ENCODE data around the gene CASKIN1.

CASKIN1 gene

DNA sequence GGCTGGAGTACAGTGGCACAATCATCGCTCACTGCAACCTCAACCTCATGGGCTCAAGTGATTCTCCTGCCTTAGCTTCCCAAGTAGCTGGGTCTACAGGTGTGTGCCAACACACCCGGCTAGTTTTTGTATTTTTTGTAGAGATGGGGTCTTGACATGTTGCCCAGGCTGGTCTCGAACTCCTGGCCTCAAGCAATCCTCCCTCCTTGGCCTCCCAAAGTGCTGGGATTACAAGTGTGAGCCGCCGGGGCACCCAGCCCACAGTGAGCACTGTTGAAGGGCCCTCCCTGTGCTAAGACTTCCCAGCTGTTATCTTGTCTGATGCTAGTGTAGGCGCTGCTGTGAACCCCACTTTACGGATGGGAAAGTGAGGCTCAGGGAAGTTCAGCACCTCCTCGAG lies 8.0 kb downstream of the CASKIN1 start:
- peaks cover 7% of the 10 kb centered on the region for H3K27me3 Mint-ChIP-seq (ENCODE audit: low read depth, poor library complexity)
- no peaks in the 10 kb centered on the region for H3K9me3 Mint-ChIP-seq
- TF ChIP-seq, protein P1, sequence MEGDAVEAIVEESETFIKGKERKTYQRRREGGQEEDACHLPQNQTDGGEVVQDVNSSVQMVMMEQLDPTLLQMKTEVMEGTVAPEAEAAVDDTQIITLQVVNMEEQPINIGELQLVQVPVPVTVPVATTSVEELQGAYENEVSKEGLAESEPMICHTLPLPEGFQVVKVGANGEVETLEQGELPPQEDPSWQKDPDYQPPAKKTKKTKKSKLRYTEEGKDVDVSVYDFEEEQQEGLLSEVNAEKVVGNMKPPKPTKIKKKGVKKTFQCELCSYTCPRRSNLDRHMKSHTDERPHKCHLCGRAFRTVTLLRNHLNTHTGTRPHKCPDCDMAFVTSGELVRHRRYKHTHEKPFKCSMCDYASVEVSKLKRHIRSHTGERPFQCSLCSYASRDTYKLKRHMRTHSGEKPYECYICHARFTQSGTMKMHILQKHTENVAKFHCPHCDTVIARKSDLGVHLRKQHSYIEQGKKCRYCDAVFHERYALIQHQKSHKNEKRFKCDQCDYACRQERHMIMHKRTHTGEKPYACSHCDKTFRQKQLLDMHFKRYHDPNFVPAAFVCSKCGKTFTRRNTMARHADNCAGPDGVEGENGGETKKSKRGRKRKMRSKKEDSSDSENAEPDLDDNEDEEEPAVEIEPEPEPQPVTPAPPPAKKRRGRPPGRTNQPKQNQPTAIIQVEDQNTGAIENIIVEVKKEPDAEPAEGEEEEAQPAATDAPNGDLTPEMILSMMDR (IDR thresholded peaks at IDR 0.05): no peak
- no peak overlapping the region for H3K27ac Mint-ChIP-seq
- no peak for DNase-seq
- no peaks in the 10 kb centered on the region for H3K36me3 Mint-ChIP-seq (ENCODE audit: low read depth)
- H3K4me1 Mint-ChIP-seq: peaks cover 13% of the 10 kb centered on the region
- H3K4me3 Mint-ChIP-seq: no peak overlapping the region

DNA sequence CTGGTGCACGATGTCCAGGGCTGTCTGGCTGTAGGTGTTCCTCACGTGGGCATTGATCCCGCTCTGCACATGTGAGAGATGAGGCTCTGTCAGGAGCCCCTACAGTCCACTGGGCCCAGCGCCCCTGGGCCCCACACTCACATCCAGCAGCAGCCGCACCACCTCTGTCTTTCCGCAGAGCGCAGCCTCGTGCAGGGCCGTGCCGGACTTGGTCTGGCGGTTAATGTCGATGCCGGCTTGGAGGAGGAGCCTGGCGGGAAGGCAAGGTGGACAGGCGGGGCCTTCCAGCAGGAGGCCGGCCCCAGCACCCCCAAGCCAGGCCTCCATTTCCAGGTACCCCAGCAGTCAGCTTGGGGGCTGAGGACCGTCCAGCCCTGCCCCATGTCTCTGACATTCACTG lies 9.2 kb downstream of the CASKIN1 start:
- no peak for DNase-seq
- Mint-ChIP-seq H3K36me3 (ENCODE audit: low read depth) (peaks cover 3% of the 10 kb centered on the region), H3K4me1 (peaks cover 8% of the 10 kb centered on the region), H3K4me3 (no peak overlapping the region), H3K27ac (no peak overlapping the region), H3K9me3 (no peaks in the 10 kb centered on the region), H3K27me3 (ENCODE audit: low read depth, poor library complexity) (no peaks in the 10 kb centered on the region)
- TF ChIP-seq, protein P1 (IDR thresholded peaks at IDR 0.05): no peak

DNA sequence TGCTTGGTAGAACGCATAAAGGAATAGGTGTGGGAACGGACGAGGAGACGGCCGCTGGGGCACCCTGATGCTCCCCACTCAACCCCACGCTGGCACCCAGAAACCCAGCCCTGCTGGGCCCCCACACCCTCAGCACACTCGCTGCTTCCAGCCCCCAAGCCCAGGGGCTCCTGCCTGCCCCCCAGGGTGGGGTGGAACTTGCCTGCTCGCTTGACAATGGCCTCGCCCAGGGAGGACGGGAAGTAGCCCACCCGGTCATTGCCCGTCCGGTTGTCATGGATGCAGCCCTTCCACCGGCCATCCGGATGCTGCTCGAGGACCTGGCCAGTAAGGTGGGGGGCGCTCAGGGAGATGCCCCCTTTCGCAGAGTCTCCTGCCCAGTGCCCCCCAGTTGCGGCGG lies 9.9 kb downstream of the CASKIN1 start:
- no peak overlapping the region for H3K27ac Mint-ChIP-seq
- TF ChIP-seq, protein P1 (IDR thresholded peaks at IDR 0.05): no peak
- DNase-seq: no peak

DNA sequence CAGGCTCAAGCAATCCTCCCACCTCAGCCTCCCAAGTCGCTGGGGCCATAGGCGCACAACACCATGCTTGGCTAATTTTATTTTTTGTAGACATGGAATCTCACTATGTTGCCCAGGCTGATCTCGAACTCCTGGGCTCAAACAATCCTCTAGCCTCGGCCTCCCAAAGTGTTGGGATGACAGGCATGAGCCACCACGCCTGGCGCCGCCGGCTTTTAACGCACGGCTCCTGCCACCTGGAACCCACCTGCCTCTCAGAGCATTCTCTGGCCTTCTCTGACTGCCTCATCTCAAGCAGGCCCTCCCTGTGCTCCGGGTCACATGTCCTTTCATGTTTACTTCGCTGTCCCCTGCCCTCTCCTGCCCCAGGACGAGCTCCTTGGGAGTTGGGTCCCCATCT lies 10.3 kb downstream of the CASKIN1 start:
- Mint-ChIP-seq H3K4me3 (no peak overlapping the region), H3K9me3 (no peaks in the 10 kb centered on the region), H3K27ac (no peak overlapping the region), H3K4me1 (peaks cover 8% of the 10 kb centered on the region), H3K36me3 (ENCODE audit: low read depth) (peaks cover 9% of the 10 kb centered on the region), H3K27me3 (ENCODE audit: low read depth, poor library complexity) (peaks cover 3% of the 10 kb centered on the region)
- TF ChIP-seq, protein P1 (IDR thresholded peaks at IDR 0.05): no peak
- DNase-seq: no peak

More for the DNA sequence above, 9.9 kb downstream of the CASKIN1 start:
- no peak overlapping the region for H3K4me3 Mint-ChIP-seq
- H3K27me3 Mint-ChIP-seq (ENCODE audit: low read depth, poor library complexity): no peaks in the 10 kb centered on the region
- peaks cover 8% of the 10 kb centered on the region for H3K4me1 Mint-ChIP-seq
- H3K9me3 Mint-ChIP-seq: no peaks in the 10 kb centered on the region
- peaks cover 9% of the 10 kb centered on the region for H3K36me3 Mint-ChIP-seq (ENCODE audit: low read depth)

DNA sequence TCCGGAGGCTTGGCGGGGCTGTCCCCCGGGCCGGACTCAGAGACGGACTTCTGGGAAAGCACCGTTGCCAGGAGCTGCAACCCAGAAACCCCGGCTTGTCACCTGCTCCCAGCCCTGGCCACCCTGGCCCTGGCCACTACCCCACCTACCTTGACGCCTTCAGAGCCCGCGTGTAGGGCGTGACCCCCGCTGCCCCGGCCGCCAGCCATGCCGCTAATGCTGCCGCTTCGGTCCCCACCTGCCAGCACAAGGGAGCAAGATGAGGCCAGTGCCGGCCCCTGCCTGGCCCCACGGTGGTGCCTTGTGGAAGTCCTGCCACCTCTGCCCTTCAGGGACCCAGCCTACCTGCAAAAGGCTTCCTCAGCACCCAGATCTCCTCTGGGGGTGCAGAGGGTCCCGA lies 11.4 kb downstream of the CASKIN1 start:
- peaks cover 9% of the 10 kb centered on the region for H3K36me3 Mint-ChIP-seq (ENCODE audit: low read depth)

DNA sequence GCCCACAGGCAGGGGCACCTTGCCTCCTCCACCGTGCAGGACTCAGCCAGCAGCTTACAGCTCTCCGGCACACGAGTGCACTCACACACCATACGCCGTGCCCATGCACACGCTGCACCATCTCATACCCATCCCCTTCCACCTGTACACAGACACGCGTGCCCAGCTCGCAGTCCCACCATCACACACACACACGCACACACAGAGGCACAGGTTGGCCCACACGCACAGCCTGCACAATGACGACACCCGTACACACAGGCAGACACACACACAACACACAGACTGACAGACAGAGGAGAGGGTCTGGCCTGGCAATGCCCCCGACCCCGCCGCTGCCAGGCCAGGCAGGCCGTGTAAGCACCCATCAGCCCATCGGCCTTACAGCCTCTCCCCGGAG lies 12.1 kb downstream of the CASKIN1 start:
- no peaks in the 10 kb centered on the region for H3K4me1 Mint-ChIP-seq
- no peak overlapping the region for H3K4me3 Mint-ChIP-seq
- peaks cover 9% of the 10 kb centered on the region for H3K36me3 Mint-ChIP-seq (ENCODE audit: low read depth)
- no peak for DNase-seq
- H3K27ac Mint-ChIP-seq: no peak overlapping the region
- peaks cover 3% of the 10 kb centered on the region for H3K27me3 Mint-ChIP-seq (ENCODE audit: low read depth, poor library complexity)
- H3K9me3 Mint-ChIP-seq: no peaks in the 10 kb centered on the region
- TF ChIP-seq, protein P1 (IDR thresholded peaks at IDR 0.05): no peak

More for the DNA sequence above, 11.4 kb downstream of the CASKIN1 start:
- TF ChIP-seq, protein P1 (IDR thresholded peaks at IDR 0.05): no peak
- H3K4me1 Mint-ChIP-seq: peaks cover under 1% of the 10 kb centered on the region
- DNase-seq: no peak
- H3K4me3 Mint-ChIP-seq: no peak overlapping the region
- peaks cover 3% of the 10 kb centered on the region for H3K27me3 Mint-ChIP-seq (ENCODE audit: low read depth, poor library complexity)
- no peaks in the 10 kb centered on the region for H3K9me3 Mint-ChIP-seq
- no peak overlapping the region for H3K27ac Mint-ChIP-seq
